Ecto neural progenitor cell (in vitro differentiated cells): ENCODE measurements around the gene ALKBH6.
"Not testable (repeated sequence)": the region's sequence is repeated elsewhere in the genome, so short reads cannot be mapped to it uniquely, and the experiment has no call there.

ENCODE experiments used
- DNase-seq: peaks from one replicate; pipeline ENCODE4 v3.0.0-alpha.2; 2018; ENCODE audit warnings: low spot score

The ALKBH6 gene

DNA sequence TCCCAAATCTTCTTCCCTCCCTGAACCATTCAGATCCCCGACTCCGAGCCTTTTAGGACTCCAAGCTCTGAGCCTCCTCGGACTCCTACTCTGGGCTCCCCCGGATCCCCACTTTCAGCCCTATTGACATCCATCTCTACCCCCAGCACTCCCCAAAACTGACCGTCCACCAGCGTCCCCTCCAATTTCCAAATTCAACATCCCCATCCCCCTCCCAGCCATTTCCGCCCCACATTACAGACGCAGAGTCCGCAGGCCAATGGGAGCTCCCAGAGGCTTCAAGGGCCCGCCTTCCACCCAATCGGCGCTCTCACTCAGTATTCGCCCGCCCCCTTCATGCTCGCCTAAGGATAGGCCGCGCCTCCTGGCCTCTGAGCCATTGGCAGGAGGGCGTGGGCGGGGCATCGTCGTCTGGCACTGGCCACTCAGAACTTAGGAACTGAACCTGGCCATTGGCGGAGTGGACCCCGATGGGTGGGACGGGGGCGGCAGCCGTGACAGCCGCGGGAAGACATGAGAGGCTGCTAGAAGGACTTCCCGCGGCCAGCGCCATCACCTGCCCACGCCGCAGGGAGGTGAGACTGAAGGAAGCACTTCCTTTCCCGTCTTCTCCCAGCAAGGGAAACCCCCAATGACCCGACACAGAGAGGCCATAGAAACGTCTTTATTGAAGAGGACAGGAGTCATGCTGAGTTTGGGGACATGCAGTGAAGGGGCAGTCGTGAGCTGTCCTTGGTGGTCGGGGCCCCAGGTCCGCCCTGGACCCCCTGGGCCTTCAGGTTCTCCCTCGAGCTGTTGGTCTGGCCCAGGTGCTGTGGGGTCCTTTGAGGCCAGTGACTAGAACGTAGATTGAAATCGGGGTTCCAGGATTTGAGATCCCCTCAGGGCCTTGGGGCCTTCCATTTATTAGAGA is at the start of gene ALKBH6:
Gene ALKBH6 (minus strand): TSS at position 202 of the 913 bp plus-strand sequence. CDS start 816 bp downstream, outside the sequence.
- peak; percentile 99 for DNase-seq

DNA sequence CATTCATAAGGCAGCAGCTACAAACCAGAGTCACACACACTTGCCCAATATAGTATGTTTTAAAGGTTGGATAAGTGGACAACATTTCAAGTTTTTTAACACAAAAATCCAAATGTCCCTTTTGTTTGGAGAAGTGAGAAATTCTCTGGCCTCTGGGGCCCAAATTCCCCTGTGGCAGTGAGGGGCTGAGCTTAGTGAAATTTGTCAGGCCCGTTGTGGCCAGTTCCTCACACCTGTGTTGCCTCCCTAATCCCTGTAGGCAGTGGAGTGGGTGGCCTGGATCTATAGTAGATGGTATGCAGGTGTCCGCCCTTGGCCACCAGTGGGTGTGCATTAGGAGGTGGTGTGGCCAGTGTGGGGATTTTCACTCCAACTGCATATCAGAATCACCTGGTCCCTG is 47.4 kb upstream of the ALKBH6 start:
- no peak for DNase-seq

DNA sequence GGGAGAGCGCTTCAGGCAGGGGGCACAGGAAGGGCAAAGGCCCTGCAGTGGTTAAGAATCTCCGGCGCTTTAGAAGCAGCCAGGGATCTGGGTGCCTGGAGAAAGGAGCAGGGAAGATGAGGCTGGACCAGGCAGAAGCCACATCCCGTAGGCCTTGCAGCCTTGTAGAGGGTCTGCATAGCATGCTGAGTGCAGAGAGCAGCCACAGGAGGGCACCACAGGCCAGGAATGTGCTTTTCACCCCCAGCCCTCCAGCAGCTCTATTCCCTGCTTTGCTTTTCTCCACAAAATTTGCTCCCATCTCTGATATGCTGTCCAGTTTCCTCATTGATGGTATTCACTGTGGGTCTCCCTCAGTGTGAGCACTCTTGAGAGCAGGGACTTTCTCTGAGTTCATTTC is 46.4 kb upstream of the ALKBH6 start:
- no peak for DNase-seq

DNA sequence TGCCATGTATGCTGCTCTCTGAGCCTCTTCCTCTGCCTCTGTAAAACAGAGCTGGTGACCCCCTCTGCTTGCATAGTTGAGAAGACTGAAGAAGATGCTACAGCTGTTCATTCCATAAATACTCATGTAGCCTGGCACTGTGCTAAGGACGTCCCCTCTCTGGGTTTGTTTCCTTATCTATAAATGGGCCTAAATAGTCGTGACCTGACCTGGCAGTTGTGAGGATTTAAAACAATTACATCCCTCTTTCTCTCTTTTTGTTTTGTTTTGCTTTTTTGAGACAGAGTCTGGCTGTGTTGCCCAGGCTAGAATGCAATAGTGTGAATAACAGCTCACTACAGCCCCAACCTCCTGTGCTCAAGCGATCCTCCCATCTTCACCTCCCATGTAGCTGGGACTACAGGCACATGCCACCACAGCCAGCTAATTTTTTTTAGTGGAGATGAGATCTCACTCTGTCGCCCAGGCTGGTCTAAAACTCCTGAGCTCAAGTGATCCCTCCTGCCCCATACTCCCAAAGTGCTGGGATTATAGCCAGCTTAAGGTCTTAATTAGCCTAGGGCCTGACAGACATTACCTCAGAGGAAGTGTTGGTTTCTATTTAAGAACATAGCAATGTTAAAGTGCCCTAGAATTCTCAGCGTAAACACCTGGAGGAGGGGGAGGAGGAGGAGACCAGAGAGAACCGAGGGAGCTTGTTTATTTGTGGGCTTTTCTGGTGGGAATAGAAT is 45.3 kb upstream of the ALKBH6 start:
- no peak for DNase-seq

DNA sequence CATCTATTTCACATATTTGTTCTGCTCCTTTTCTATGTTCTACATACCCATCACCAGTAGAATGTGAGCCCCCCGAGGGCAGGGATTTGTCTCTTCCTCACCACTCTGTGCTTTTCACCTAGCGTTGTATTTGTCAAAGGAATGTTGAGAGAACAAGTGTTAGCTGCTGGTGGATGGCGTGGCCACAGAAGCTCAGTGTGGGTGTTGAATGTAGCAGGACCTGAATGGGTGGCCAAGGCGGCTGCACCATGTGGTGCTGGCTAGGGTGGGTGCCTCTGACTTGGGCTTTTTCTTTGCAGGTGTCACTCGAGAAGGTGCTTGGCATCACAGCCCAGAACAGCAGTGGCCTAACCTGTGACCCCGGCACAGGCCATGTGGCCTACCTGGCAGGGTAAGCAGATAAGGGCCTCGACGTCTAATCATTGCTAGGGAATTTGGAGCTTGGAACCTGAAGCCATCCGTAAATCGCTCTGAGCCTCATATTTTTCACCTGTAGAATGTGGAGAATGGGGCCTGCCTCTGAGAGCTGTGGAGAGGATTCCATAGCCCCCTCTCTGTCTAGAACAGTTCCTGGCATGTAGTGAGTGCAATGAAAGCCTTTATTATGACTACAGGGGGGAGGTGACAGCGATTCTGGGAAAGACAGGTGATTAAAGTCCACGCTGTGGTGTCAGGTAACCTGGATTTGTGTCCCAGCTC is 44.6 kb upstream of the ALKBH6 start:
- no peak for DNase-seq

DNA sequence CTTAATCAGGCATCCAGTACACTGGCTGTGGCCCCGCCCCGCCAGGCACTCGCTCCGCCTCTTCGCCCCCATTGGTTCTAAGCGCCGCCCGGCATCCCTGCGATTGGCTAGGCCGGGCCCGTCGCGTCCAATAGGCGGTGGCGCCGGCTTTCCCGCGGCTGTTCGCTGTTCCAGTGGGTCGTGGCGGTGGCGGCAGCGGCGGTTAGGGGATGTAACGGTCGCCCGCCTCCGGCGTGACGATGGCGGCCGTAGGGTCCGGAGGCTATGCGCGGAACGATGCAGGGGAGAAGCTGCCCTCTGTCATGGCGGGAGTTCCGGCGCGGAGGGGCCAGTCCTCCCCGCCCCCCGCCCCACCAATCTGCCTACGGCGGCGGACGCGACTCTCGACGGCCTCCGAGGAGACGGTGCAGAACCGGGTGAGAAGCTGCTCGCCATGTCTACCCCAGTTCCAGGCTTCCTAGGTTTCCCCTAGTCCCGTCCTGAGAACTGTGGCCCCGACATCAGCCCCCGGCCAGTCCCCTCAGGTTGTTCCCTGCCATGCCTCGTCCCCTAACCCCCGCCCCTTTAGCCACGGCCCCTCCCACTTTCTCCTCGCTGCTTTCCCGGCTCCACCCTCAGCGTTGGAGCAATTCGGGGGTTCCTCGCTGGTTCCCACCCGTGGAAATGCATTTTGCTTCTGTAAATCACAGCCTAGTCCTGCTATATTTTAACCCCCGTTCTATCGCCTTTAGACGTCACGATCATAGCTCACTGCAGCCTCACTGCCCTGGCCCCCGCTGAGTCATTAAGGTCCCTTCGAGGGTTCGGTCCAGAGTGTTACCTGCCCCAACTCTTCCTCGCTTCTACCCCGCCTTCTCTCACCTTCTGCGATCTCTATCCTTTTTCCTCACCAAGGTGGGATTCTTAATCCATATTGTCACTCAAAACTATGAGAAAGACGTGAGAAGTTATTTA is 41.0 kb upstream of the ALKBH6 start, which contains the start of gene WDR62:
Gene WDR62 (plus strand): TSS at position 165 of the 954 bp plus-strand sequence. CDS start 75 bp downstream, at position 240.
- DNase-seq: peak; percentile 97

DNA sequence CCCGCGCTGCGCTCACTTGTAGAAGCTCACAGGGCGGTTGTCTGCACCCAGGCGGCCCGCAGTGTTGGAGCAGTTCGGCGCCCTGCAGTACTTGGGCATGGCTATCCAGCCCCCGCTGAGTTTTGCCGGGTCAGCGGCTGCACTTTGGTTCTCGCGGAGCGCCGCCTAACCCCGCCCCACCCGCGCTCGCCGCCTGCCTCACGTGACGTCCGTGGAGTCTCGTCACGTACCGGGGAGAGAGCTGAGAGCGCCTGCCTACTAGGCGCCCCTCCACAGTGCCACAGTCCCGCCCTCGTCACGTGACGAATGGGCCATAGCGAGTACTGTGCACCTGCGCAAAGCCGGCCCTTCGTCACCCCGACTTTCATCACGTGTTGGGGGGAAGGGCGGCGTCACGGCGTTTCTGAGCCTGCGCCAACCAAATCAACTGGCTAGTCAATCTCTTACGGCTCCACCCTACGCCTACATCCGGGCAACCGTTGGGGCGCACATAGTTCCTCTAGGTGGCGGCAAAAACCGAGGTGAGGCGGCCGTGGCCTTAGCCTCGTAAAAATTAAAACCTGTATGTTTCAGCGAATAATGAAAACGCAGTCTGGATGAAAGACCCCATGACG is 40.2 kb upstream of the ALKBH6 start, which contains the start of gene THAP8:
Gene THAP8 (minus strand): TSS at position 167 of the 614 bp plus-strand sequence. CDS start 68 bp downstream, at position 99.
- DNase-seq: peak; percentile 99

DNA sequence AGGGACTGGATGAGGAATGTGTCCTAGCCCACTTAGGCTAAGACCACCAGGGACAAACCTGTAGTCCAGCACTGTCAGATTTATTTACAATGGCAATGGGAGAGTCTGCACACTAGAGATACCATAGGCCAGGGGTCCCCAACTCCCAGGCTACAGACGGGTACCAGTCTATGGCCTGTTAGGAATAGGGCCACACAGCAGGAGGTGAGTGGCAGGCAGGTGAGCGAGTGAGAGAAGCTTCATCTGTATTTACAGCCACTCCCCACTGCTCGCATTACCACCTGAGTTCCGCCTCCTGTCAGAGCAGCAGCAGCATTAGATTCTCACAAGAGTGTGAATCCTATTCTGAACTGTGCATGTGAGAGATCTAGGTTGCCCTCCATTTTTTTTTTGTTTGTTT is 37.6 kb upstream of the ALKBH6 start:
- DNase-seq: no peak

DNA sequence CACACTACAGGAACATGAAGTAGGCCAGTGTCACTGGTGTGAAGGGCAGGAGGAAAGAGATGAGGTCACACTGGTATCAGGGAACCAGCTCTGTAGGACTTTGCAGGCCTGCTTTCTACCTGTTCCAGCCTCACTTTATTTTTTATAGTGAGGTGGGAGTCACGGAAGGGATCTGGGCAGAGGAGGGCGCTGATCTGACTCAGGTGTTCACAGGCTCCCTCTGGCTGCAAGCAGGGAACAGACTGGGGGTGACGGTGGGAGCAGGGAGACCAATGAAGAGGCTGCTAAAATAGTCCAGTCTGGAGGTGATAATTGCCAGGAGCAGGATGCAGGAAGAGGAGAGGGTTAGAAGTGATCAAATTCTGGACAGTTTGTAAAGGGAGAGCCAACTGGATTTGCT is 37.2 kb upstream of the ALKBH6 start:
- no peak for DNase-seq

DNA sequence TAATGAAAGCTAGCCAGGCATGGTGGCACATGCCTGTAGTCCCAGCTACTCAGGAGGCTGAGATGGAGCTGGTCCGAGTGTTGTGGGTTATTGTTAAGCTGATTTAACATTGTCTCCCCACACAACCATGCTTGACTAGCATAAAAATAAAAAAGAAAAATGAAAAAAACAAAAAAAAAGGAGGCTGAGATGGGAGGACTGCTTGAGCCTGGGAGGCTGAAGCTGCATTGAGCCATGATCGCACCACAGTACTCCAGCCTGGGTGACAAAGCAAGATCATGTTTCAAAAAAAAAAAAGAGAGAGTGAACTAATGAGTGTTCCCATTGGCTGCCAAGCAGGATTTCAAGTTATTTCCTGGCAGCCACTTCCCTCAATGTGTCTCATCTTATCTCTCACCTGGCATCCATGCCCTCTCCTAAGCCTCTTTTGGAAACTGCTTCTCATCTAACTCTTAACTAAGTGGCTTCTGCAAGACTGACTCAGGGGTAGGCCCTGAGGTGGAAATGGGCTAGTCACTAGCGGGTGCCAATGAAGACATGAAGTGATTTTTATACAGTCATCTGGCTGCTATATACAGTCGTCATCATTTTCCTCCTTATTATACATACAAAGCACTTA is 35.2 kb upstream of the ALKBH6 start:
- DNase-seq: no peak

DNA sequence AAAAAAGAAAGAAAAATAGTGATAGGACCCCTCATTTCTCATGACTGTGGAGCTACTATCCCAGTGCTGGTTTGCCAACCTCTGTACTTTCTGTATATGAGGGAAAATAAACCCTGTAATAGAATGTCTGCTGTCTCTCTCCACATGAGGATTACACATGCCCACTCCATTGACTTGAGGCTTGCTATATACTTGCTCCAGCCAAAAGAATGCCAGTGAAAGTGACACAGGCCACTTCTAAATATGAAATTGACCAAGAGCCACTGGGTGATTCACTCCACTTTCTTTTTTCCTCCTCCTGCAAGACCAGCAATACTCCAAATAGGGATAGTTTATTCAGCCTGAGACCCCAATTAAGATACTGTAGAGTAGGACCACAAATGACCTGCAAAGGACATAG is 33.8 kb upstream of the ALKBH6 start:
- no peak for DNase-seq

DNA sequence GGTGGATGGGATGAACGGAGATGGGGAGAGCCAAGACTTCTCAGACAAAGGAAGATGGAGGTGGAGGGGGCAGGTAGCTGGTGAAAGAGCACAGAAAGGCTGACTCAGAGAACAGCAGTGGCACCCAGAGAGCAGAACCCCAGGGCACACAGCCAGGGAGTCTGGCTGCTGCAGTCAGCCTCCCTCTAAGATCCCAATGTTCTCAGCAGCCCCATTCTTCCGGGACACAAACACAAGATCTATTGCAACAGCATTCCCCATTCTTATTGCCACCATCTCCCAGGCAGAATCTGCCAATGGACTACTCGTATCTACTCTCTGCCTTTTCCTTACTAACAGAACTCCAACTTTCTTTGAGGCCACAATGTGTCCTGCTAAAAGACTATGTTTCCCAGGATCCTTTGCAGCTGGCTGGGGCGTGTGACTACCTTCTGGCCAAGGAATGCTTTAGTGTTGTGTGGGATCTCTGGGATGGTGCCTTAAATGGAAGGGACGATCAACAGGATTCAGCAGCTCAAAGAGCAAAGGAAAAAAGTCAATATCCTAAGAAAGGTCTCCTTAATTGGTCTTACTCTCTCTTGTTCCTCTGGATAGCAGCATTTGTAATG is 32.5 kb upstream of the ALKBH6 start:
- DNase-seq: no peak

DNA sequence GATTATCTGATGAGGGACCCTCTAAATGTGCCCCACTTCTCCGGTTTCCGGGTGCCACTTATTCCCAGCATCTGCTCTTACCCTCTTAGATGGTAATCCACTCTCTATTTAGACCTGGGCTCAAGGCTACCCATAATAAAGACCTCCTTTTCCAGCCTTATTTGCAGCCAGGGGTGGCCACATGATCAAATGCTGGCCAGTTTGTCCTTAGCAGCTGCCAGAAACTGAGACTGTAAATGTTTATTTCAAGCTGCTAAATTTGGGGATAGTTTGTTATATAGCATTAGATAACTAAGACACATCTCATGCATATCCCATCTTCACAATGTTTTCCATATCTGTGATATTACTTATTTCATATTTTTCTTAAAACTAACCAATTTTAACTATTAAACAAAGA is 29.9 kb upstream of the ALKBH6 start:
- no peak for DNase-seq

DNA sequence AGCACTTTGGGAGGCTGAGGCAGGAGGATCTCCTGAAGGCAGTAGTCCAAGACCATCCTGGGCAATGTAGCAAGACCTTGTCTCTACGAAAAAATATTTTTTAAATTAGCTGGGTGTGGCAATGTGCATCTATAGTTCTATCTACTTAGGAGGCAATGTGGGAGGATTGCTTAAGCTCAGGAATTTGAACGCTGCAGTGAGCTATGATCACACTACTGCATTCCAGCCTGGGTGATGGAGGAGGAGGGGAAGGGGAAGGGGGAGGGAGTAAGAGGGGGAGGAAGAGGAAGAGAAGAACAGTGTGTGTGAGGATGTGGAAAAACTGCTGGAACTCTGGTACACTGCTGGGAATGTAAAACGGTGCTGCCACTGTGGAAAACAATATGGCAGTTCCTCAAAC is 27.8 kb upstream of the ALKBH6 start:
- DNase-seq: no peak

DNA sequence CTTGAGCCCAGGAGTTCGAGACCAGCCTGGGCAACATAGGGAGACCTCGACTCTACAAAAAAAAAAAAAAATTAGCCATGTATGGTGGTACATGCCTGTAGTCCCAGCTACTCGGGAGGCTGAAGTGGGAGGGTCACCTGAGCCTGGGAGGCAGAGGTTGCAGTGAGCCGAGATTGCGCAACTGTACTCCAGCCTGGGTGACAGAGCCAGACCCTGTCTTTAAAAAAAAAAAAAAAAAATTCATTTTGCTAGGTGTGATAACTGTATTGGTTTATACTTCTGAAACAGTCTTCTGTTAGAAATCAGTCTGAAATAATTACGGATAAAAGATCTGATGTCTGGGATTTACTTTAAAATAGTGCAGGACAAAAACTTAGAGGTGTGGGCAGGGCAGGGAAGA is 27.1 kb upstream of the ALKBH6 start:
- DNase-seq: not testable (repeated sequence)

DNA sequence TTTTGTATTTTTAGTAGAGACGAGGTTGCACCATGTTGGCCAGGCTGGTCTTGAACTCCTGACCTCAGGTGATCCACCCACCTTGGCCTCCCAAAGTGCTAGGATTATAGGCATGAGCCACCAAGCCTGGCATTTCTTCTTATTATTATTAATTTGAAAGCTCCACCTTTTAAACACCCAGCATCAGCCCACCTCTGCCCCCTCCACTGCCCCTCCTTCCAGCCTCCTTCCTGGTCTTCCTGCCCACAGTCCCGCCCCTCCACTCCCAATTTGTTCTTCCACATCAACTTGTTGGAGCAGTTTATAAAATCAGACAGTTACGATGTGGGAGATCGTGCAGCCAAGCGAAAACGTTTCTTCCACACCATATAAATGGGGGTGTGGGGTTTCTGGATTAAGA is 26.5 kb upstream of the ALKBH6 start:
- DNase-seq: no peak

DNA sequence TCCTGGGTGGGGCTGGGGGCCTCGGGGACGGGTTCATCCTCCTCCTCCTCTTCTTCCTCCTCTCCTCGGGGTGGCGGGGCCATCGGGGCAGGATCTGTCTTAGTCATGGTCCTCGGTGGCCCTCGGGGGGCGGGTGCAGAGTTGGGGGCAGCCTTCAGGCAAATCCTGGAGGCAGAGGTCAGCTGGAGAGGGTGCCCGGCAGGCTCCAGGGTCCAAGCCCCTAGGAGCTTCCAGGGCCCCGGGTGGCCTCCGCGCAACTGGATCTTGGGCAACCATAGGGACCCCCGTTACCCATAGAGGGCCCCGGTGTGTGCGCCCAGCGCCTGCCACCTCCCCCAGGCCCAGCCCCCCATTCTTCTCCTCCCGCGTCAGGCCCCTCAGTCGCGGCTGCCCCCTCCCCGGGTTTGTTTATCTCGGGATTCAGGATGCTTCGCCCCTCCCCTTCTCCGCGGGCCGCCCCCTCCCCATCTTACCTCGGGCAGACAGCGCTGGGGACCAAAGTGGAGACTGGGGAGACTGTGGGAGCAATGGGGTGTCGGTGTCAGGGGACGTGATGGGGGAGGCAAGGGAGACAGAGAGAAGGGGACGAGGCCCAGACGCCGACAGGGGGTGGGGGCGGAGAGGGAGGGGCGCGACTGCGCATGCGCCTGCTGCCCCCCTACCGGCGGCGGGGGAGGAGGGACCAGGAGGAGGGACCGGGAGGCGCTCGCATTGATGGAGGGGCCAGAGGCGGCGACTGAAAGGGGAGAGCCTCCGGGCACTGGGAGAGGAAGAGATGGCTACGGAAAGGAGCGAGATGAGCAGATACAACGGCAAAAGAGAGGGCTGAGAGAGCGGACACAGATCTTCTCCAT is 18.5 kb upstream of the ALKBH6 start, which contains the start of gene CLIP3:
Gene CLIP3 (minus strand): TSS at position 623 of the 854 bp plus-strand sequence. CDS start 516 bp downstream, at position 107.
- DNase-seq: peak; percentile 90

DNA sequence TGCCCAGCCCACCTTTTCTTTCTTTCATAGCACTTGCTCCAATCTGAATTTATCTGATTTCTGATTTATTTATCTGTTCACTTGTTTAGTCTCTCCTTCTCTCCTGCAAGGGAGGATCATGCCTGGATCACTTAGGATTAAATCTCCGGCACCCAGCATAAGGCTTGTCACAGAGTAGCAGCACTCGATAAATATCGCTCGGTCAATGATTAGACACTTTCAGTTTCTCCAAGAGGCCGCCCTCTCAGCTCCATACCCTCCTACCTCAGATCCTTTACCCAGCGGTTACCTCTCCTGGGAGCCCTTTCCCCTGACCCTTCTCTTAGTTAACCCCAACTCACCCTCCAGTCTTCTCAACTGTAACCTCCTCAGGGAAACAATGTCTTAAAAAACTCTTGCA is 17.3 kb upstream of the ALKBH6 start:
- no peak for DNase-seq
